Superior temporal gyrus (tissue), 1 donor: ENCODE results near the gene PPP1R3D.
A peak's percentile ranks its signal among the peaks of the same experiment; 100 is the strongest.
"Not testable (repeated sequence)": the region's sequence is repeated elsewhere in the genome, so short reads cannot be mapped to it uniquely, and the experiment has no call there.

Source experiments
- DNase-seq: peaks from one replicate; pipeline ENCODE4 v3.0.0-alpha.2; 2016; ENCODE audit errors: extremely low spot score

PPP1R3D gene

DNA sequence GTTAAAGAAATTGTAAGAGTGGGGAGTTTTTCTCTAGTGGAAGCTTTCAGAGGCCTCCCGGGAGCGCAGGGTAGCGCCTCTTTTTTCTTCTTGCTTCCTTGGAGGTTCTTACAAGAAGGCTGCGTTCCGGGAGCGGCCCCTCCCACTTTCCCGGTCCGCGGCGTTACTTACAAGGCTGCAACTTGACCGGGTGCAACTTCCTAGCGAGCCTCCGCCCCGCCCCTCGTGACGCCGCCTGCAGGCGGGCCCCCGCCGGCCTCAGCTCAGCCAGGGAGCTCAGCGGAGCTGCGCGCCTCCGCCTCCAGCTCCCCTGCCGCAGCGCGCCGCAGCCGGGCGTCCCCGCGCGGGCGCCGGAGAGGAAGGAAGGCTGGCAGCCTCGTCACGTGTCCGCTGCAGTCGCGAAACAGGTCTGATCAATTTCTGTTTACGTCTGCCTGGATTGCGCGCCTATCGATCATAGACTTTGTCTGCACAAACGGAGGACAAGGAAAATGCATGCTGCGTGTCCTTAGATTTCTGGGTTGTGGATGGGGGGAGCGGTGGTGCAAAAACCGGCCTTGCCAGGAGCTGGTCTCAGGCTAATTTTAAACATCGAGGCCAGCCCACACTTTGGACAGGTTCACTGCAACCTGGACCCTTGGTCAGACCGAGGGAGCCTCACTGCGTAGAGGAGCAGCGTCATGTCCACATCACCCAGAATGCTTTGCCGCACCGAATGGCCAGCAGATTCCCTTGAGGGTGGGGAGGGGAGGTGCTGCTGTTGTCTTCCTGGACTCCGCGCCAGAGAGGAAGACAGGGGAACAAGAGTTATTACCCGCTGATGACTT lies at the start of gene PPP1R3D, which contains the start of gene FAM217B:
Gene PPP1R3D (minus strand): TSS at position 177 of the 827 bp plus-strand sequence. CDS start 374 bp downstream, outside the sequence.
Gene FAM217B (plus strand): TSS at position 261 of the 827 bp plus-strand sequence. CDS start 3,555 bp downstream, outside the sequence.
- DNase-seq: peak; percentile 91

GRCh38 chr20:59988141-59988540 lies 48.0 kb upstream of the PPP1R3D start:
- DNase-seq: no peak

- DNase-seq: no peak
These were observed 47.0 kb upstream of the PPP1R3D start for GRCh38 chr20:59987135-59987534.

DNA sequence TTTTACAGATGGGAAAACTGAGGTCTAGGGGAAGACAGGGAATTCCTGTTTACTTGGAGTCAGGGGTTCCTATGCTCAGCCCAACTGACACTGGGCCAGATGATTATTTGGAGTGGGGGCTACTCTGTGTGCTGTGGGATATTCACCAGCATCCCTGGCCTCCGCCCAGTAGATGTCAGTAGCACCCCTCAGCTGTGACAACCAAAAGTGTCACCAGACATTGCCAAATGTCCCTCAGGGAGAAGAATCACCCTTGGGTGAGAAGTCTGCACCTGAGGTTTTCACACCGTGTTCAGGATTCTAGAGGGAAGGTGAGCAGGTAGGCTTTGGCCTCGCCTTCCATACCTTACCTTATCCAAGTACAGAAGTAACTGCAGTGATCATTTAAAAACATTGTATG lies 45.8 kb upstream of the PPP1R3D start:
- DNase-seq: no peak

- DNase-seq: no peak
These were observed 45.1 kb upstream of the PPP1R3D start for GRCh38 chr20:59985164-59985563.

- DNase-seq: no peak
These were observed 44.4 kb upstream of the PPP1R3D start for GRCh38 chr20:59984541-59984940.

- no peak for DNase-seq
These were observed 43.0 kb upstream of the PPP1R3D start for GRCh38 chr20:59983076-59983475.

DNA sequence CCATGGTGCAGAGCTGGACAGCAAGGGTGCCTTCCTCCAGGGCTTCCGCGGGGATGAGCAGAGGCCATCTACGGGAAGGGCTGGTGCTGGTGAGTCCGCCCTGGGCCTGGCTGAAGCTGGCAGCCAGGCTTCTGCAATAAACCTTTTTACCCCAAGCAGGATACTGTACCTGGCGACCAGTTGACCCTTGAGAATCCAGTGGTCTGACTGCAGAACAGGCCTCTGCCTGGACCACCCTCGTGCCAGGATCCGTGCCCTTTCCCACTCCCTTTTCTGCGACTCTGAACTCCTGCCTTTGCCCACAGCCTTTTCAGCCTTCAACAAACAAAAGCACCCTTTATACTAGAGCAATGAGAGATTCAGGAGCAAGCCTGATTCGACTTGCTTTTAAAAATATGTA lies 37.0 kb upstream of the PPP1R3D start:
- DNase-seq: peak; percentile 74

DNA sequence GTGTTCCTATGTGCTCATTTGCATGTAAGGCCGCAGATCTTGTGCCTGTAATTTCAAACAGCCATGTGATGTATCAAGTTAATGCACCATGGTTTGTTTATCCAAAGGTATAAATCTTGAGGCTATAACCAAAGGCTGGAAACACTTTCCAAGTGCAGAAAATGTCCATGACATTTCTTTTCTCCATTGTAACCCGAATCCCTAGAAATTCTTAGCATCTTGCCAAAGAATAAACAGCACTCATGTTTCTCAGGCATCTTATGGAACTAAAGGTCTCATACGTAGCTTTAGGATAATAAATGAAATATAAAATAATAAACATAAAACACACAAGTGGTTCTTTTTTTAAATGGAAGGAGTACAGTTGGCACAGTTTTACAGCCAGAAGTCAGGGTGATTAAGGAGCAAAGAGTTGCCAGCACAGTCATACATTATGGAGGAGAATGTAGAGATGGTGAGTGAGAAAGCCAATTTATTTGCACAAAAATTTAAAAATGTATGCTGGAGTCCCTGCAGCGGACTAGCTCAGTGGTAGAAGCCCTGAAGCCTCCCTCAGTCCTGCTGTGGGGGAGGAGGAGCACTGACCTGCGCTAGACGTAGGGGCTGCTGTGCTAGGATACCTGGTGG lies 36.2 kb upstream of the PPP1R3D start:
- no peak for DNase-seq

GRCh38 chr20:59972037-59972801 lies 32.1 kb upstream of the PPP1R3D start:
- DNase-seq: no peak

GRCh38 chr20:59971428-59971827 lies 31.3 kb upstream of the PPP1R3D start:
- DNase-seq: no peak

- peak; percentile 93 for DNase-seq
These were observed 26.3 kb upstream of the PPP1R3D start for GRCh38 chr20:59966428-59966827.

DNA sequence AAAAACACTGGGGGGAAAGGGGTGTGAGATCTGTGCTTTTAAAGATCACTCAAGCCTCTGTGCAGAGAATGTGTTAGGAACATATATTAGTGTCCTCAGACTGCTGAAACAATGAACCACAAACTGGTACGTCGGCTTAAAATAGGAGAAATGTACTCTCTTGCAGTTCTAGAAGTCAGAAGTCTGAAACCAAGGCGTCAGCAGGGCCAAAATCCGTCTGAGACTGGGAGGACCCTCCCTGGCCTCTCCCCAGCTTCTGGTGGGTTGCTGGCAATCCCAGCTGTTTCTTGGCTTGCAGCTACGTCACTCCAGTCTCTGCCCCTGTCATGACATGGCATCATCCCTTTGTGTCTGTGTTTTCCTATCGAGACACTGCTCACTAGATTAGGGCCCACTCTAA lies 22.1 kb upstream of the PPP1R3D start:
- no peak for DNase-seq

DNA sequence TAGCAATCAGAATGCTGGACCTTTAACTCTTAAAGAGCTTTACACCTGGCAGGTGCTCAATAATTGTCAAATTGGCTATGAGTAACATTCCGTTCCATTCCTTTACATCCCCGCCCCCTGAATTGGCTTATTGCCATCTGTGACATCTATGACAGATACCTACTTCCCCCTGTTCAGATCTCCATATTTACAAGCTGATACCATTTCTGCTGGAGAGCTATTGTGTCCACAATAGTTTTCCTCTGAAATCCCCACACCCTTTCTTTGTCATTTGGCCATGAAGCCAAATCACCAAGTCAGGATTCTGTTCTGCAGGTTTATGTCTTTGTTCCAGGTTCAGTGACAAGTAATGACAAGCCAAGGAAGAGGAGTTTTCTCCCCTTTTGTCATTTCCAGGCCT lies 21.3 kb upstream of the PPP1R3D start:
- DNase-seq: no peak

GRCh38 chr20:59958626-59959025 lies 18.5 kb upstream of the PPP1R3D start:
- no peak for DNase-seq

GRCh38 chr20:59958123-59958522 lies 18.0 kb upstream of the PPP1R3D start, which contains the start of gene CDH26:
CDH26 (plus strand) TSS chr20:59958423; CDS start chr20:59958727, 304 bp downstream.
- no peak for DNase-seq

DNA sequence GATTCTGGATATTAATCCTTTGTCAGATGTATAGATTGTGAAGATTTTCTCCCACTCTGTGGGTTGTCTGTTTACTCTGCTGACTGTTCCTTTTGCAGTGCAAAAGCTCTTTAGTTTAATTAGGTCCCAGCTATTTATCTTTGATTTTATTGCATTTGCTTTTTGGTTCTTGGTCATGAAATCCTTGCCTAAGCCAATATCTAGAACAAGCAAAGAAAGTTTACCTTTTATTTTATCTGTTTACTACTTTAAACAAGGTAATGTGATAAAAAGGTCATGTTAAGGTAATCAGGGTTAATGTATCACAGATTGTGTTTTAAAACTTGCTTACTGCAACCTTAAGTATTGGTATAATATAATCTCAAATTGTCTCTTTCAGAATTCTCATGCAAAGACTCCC lies 17.5 kb upstream of the PPP1R3D start:
- not testable (repeated sequence) for DNase-seq

DNA sequence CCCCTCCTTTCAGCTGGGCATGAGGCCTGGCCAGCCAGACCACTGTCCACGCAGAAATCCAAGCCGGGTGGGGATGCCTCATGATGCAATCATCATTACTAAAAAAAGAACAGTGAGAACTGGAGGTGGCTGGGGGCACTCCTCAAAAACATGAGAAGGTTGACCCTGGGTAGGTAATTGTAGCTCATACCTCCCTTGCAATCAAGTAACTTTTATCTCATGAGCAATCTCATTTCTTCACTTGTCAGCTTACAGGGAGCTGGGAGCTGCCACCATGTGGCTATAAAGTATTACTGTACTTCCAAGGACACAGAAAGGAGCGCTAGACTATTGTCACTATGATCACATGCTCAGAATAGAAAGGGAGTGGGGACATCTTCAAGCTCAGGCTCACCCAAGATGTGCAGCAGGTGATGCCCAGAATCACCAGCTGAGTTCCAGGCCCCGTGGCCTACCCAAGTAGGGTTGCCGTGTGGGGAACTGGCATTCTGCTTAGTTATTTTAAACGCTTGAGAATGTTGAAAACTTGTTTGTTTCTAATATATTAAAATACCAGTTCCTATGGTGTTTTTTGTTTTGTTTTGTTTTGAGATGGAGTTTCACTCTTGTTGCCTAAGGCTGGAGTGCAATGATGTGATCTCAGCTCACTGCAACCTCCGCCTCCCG lies 15.2 kb upstream of the PPP1R3D start:
- DNase-seq: peak; percentile 82

GRCh38 chr20:59954718-59955117 lies 14.6 kb upstream of the PPP1R3D start:
- no peak for DNase-seq

GRCh38 chr20:59949911-59950310 lies 9.8 kb upstream of the PPP1R3D start:
- no peak for DNase-seq

GRCh38 chr20:59948828-59949720 lies 9.0 kb upstream of the PPP1R3D start:
- peak; percentile 91 for DNase-seq
